ENCODE data around the gene RHAG. TPM values are rescaled to one million over a fixed set of nuclear protein-coding genes. Genes with fewer than 3 reads are reported as not detected.
"Not testable (repeated sequence)": the region's sequence is repeated elsewhere in the genome, so short reads cannot be mapped to it uniquely, and the experiment has no call there.

The RHAG gene
- total RNA-seq, 2 experiments from 2014 or later: not detected

DNA sequence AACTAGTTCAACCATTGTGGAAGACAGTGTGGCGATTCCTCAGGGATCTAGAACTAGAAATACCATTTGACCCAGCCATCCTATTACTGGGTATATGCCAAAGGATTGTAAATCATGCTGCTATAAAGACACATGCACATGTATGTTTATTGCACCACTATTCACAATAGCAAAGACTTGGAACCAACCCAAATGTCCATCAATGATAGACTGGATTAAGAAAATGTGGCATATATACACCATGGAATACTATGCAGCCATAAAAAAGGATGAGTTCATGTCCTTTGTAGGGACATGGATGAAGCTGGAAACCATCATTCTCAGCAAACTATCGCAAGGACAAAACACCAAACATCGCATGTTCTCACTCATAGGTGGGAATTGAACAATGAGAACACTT lies 32.6 kb downstream of the RHAG start:
- H3K27ac Mint-ChIP-seq; ATAC-seq; H3K9me3 Mint-ChIP-seq (ENCODE audit: low read depth); intact Hi-C loops (cut with DNase I, micrococcal nuclease); H3K27me3 Mint-ChIP-seq; DNase-seq; H3K4me1 Mint-ChIP-seq; H3K4me3 Mint-ChIP-seq; H3K36me3 Mint-ChIP-seq (ENCODE audit: low read depth); POLR2A ChIA-PET: not testable (repeated sequence)
- CTCF ChIA-PET: interaction anchor here (1.3 to 3.8 kb wide), 2 partner anchors 69 to 72 kb away, joined by 3 to 24 read pairs; no protein-coding TSS in a partner anchor

DNA sequence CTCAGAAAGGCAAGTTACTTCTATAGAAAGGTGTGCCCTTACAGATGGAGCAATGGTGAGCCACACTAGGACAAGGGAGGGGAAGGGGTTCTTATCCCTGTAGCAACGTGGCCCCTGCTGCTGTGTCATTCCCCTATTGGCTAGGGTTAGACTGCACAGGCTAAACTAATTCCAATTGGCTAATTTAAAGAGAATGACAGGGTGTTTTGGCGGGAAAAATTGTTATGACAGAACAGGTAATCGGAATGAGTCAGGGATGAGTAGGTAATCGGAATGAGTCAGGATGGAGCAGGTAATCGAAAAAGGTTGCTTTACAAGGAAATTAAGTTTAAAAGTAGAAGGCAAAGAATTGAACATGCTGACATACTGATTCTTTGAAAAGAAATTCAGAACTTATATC lies 49.4 kb downstream of the RHAG start:
- ATAC-seq: not testable (repeated sequence)

GRCh38 chr6:49582529-49582928 lies 54.1 kb downstream of the RHAG start:
- Mint-ChIP-seq H3K36me3 (ENCODE audit: low read depth) (no peaks in the 10 kb centered on the region), H3K4me1 (no peaks in the 10 kb centered on the region), H3K27me3 (peaks cover 3% of the 10 kb centered on the region), H3K4me3 (no peak overlapping the region), H3K9me3 (ENCODE audit: low read depth) (no peaks in the 10 kb centered on the region), H3K27ac (no peak overlapping the region)
- CTCF ChIA-PET: no interaction called here
- POLR2A ChIA-PET: no interaction called here
- DNase-seq (no peak), ATAC-seq (no peak)
- intact Hi-C loops (cut with DNase I, micrococcal nuclease): no loop called here

More for the DNA sequence above, 49.4 kb downstream of the RHAG start:
- H3K4me1 Mint-ChIP-seq; H3K36me3 Mint-ChIP-seq (ENCODE audit: low read depth); H3K27me3 Mint-ChIP-seq; DNase-seq; POLR2A ChIA-PET; intact Hi-C loops (cut with DNase I, micrococcal nuclease); H3K27ac Mint-ChIP-seq; H3K9me3 Mint-ChIP-seq (ENCODE audit: low read depth); CTCF ChIA-PET; H3K4me3 Mint-ChIP-seq: not testable (repeated sequence)

GRCh38 chr6:49579649-49580048 lies 57.0 kb downstream of the RHAG start:
- no peak overlapping the region for H3K4me3 Mint-ChIP-seq
- POLR2A ChIA-PET: no interaction called here
- no peaks in the 10 kb centered on the region for H3K36me3 Mint-ChIP-seq (ENCODE audit: low read depth)
- peaks cover 3% of the 10 kb centered on the region for H3K27me3 Mint-ChIP-seq
- CTCF ChIA-PET: no interaction called here
- H3K9me3 Mint-ChIP-seq (ENCODE audit: low read depth): no peaks in the 10 kb centered on the region
- ATAC-seq (no peak), DNase-seq (no peak)
- intact Hi-C loops (cut with DNase I, micrococcal nuclease): no loop called here
- no peak overlapping the region for H3K27ac Mint-ChIP-seq
- H3K4me1 Mint-ChIP-seq: no peaks in the 10 kb centered on the region

GRCh38 chr6:49576618-49577017 lies 60.0 kb downstream of the RHAG start:
- DNase-seq: no peak
- CTCF ChIA-PET: no interaction called here
- no peaks in the 10 kb centered on the region for H3K4me1 Mint-ChIP-seq

DNA sequence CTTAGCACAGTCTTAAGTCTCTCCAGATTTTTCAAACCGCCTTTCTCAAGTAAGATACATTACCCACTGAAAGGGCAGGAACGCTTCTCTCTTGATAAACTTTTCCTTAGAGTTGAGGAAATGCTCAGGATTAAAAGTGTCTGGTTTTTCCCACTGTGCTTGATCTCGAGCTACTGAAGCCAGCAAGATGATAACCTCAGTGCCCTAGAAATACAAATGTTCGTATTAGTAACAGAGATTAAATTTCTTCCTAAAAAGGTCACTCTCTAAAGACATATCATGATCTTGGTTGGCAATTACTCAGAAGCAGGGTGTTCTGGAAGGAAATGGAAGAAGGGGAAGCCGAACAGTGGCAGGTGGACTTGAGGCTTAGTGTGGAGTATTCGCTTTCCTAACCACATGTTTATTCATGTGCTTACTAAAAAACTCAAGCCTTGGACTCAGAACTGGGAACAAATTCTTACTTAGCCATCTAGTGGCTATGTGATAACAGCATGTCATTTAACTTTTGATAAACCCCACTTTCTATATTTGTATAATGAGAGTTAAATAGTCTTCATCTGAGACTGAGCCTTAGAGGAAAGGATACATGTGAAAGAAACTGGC lies 66.1 kb downstream of the RHAG start:
- no peak overlapping the region for H3K4me3 Mint-ChIP-seq
- no peaks in the 10 kb centered on the region for H3K36me3 Mint-ChIP-seq (ENCODE audit: low read depth)
- DNase-seq (no peak), ATAC-seq (no peak)
- CTCF ChIA-PET: interaction anchor here (1.0 kb wide), 1 partner anchor 38 kb away, joined by 6 read pairs; no protein-coding TSS in a partner anchor
- POLR2A ChIA-PET: no interaction called here
- no peak overlapping the region for H3K27ac Mint-ChIP-seq
- intact Hi-C loops (cut with DNase I, micrococcal nuclease): no loop called here
- no peaks in the 10 kb centered on the region for H3K9me3 Mint-ChIP-seq (ENCODE audit: low read depth)
- peaks cover 2% of the 10 kb centered on the region for H3K27me3 Mint-ChIP-seq
- no peaks in the 10 kb centered on the region for H3K4me1 Mint-ChIP-seq

More at GRCh38 chr6:49576618-49577017, 60.0 kb downstream of the RHAG start:
- intact Hi-C loops (cut with DNase I, micrococcal nuclease): no loop called here
- H3K27me3 Mint-ChIP-seq: no peaks in the 10 kb centered on the region
- no peaks in the 10 kb centered on the region for H3K36me3 Mint-ChIP-seq (ENCODE audit: low read depth)
- no peaks in the 10 kb centered on the region for H3K9me3 Mint-ChIP-seq (ENCODE audit: low read depth)
- no peak overlapping the region for H3K4me3 Mint-ChIP-seq
- no peak for ATAC-seq
- no peak overlapping the region for H3K27ac Mint-ChIP-seq
- POLR2A ChIA-PET: no interaction called here

DNA sequence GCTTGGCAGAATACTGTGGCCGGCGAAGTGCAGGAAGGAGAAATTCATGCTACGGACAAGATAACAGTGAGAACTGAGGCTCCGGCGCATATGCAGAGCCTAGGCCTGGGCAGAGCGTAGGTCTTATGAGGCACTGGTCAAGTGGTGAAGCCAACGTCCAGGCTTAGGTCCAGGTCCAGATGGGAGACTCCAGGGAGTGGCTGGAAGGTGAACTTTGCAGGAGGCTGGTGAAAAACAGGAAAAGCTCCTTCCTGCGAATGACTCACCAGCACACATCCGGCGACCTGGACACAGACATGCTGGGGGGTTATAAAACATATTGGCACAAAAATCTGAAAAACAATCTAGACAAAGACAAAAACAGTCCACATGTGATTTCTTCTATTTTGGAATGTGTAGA lies 70.8 kb downstream of the RHAG start:
- CTCF ChIA-PET: interaction anchor here (1.3 kb wide), 1 partner anchor 13 kb away, joined by 3 read pairs; no protein-coding TSS in a partner anchor
- Mint-ChIP-seq H3K27me3 (peaks cover 12% of the 10 kb centered on the region), H3K4me1 (no peaks in the 10 kb centered on the region), H3K27ac (no peak overlapping the region), H3K4me3 (no peak overlapping the region), H3K9me3 (ENCODE audit: low read depth) (no peaks in the 10 kb centered on the region), H3K36me3 (ENCODE audit: low read depth) (no peaks in the 10 kb centered on the region)
- DNase-seq: no peak
- POLR2A ChIA-PET: no interaction called here
- intact Hi-C loops (cut with DNase I, micrococcal nuclease): no loop called here
- no peak for ATAC-seq

GRCh38 chr6:49565261-49565660 lies 71.4 kb downstream of the RHAG start:
- H3K9me3 Mint-ChIP-seq (ENCODE audit: low read depth): no peaks in the 10 kb centered on the region
- H3K27ac Mint-ChIP-seq: no peak overlapping the region
- H3K36me3 Mint-ChIP-seq (ENCODE audit: low read depth): no peaks in the 10 kb centered on the region
- H3K27me3 Mint-ChIP-seq: peaks cover 14% of the 10 kb centered on the region
- no peak overlapping the region for H3K4me3 Mint-ChIP-seq
- CTCF ChIA-PET: interaction anchor here (1.3 kb wide), 1 partner anchor 12 kb away, joined by 3 read pairs; no protein-coding TSS in a partner anchor
- ATAC-seq: no peak
- POLR2A ChIA-PET: no interaction called here
- H3K4me1 Mint-ChIP-seq: no peaks in the 10 kb centered on the region
- intact Hi-C loops (cut with DNase I, micrococcal nuclease): no loop called here
- no peak for DNase-seq

DNA sequence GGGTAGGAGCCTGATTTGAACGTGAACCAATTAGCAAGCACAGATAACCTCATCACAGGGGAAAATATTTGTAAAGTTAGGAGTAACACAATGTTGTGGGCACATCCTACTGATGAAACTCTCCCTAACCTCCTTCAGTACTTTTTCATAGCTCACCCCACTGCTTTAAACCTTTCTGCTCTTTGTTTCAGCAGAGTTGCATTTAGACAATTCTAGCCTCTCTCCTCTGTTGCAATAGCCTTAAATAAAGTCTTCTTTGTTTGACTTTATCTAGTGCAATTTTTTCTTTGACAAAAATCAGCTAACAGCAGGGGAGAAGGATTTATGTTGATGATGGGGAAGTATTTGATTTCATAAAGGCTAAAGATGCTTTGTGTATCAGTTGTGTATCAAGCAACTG lies 72.1 kb downstream of the RHAG start:
- no peak overlapping the region for H3K27ac Mint-ChIP-seq
- no peak for ATAC-seq
- DNase-seq: no peak
- no peaks in the 10 kb centered on the region for H3K36me3 Mint-ChIP-seq (ENCODE audit: low read depth)
- H3K27me3 Mint-ChIP-seq: peaks cover 14% of the 10 kb centered on the region
- CTCF ChIA-PET: no interaction called here
- intact Hi-C loops (cut with DNase I, micrococcal nuclease): no loop called here
- no peak overlapping the region for H3K4me3 Mint-ChIP-seq
- POLR2A ChIA-PET: no interaction called here
- no peaks in the 10 kb centered on the region for H3K4me1 Mint-ChIP-seq
- no peaks in the 10 kb centered on the region for H3K9me3 Mint-ChIP-seq (ENCODE audit: low read depth)

GRCh38 chr6:49563006-49563886 lies 73.4 kb downstream of the RHAG start:
- Mint-ChIP-seq H3K4me3 (no peak overlapping the region), H3K4me1 (no peaks in the 10 kb centered on the region), H3K9me3 (ENCODE audit: low read depth) (no peaks in the 10 kb centered on the region), H3K36me3 (ENCODE audit: low read depth) (no peaks in the 10 kb centered on the region), H3K27ac (no peak overlapping the region), H3K27me3 (peaks cover 13% of the 10 kb centered on the region)
- CTCF ChIA-PET: no interaction called here
- no peak for DNase-seq
- intact Hi-C loops (cut with DNase I, micrococcal nuclease): no loop called here
- no peak for ATAC-seq
- POLR2A ChIA-PET: interaction anchor here (0.6 kb wide), 1 partner anchor 9 kb away, joined by 3 read pairs; no protein-coding TSS in a partner anchor

- Mint-ChIP-seq H3K27ac (no peak overlapping the region), H3K27me3 (peaks cover 13% of the 10 kb centered on the region), H3K9me3 (ENCODE audit: low read depth) (no peaks in the 10 kb centered on the region), H3K4me3 (no peak overlapping the region), H3K4me1 (peaks cover 9% of the 10 kb centered on the region), H3K36me3 (ENCODE audit: low read depth) (no peaks in the 10 kb centered on the region)
- no peak for ATAC-seq
- ChIA-PET POLR2A (no interaction called here), CTCF (interaction anchor here (0.6 kb wide), 1 partner anchor 1676 kb away, joined by 3 read pairs; no protein-coding TSS in a partner anchor)
- intact Hi-C loops (cut with DNase I, micrococcal nuclease): no loop called here
- no peak for DNase-seq
Observed at GRCh38 chr6:49558238-49558637, 78.4 kb downstream of the RHAG start.

DNA sequence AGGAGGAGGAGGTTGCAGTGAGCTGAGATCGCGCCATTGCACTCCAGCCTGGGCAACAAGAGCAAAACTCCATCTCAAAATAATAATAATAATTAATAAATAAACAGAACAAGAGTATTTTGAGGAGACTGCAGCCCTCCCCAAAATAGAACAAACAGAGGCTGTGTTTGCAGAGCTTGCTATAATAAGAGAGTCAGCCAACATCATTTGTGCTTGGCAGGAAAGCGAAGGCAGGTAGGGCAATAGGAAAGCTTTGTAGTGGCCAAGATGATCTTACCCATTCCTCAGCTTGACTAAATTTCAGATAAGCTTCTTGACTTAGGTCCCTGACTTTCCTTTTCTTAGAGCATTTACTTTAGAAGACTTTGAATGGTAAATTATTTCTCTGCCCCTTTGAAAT lies 79.5 kb downstream of the RHAG start:
- POLR2A ChIA-PET: no interaction called here
- peaks cover 13% of the 10 kb centered on the region for H3K27me3 Mint-ChIP-seq

More for the DNA sequence above, 79.5 kb downstream of the RHAG start:
- H3K9me3 Mint-ChIP-seq (ENCODE audit: low read depth): no peaks in the 10 kb centered on the region
- CTCF ChIA-PET: interaction anchor here (0.7 kb wide), 1 partner anchor 20 kb away, joined by 3 read pairs; no protein-coding TSS in a partner anchor
- H3K36me3 Mint-ChIP-seq (ENCODE audit: low read depth): no peaks in the 10 kb centered on the region
- intact Hi-C loops (cut with DNase I, micrococcal nuclease): no loop called here
- no peak for ATAC-seq
- no peak for DNase-seq
- no peak overlapping the region for H3K4me3 Mint-ChIP-seq
- H3K27ac Mint-ChIP-seq: no peak overlapping the region
- H3K4me1 Mint-ChIP-seq: peaks cover 9% of the 10 kb centered on the region

Data from activated CD4-positive, alpha-beta T cell treated with anti-CD3 and anti-CD28 coated beads for 36 hours (primary cell).